Measurements from ENCODE around the gene SUN1. TPM values are rescaled to one million over a fixed set of nuclear protein-coding genes. Genes with fewer than 3 reads are reported as not detected.
A peak's percentile ranks its signal among the peaks of the same experiment; 100 is the strongest.
"Not testable (repeated sequence)": the region's sequence is repeated elsewhere in the genome, so short reads cannot be mapped to it uniquely, and the experiment has no call there.

Gene SUN1
- total RNA-seq, 2 experiments from 2014 or later = 50.1 to 53.4 TPM

DNA sequence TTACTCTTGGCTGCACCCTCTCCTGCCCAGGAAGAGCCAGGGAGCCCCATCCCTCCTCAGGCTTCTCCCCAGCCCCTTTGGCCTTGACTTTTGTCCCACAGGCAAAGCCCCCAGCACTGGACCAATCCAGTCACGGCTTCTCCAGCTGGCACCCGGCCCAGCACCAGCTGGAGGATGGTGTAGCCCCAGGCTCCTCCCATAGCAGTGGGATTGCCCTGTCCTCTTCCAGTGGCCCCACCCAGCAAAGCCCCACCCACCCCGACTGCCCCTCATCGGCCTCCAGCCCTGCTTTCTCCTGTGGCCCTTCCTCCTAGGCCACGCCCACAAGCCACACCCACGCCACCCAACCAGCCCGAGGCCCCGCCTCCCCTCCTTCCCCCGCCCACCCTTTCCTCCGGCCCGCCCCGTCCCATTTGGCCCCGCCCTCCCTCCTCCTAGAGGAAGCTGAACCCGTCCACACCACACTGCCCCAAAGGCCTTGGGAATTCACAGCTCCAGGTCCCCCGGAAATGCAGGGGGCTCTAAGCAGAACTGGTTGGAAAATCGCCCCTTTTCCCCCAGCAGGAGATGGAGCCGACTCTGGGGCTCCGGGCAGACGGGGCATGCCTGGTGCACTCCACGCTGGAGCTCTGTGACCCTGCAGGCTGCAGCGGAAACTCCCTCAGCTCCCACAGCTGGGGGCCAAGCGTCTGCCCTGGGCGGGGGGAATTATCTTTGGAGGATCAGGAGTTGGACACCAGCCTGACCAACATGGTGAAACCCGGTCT, 69.3 kb downstream of the SUN1 start:
- Mint-ChIP-seq H3K9me3 (no peaks in the 10 kb centered on the region), H3K27ac (no peak overlapping the region), H3K4me1 (no peaks in the 10 kb centered on the region), H3K4me3 (no peak overlapping the region), H3K27me3 (no peaks in the 10 kb centered on the region), H3K36me3 (peaks cover 8% of the 10 kb centered on the region)
- peak; percentile 59 for DNase-seq

DNA sequence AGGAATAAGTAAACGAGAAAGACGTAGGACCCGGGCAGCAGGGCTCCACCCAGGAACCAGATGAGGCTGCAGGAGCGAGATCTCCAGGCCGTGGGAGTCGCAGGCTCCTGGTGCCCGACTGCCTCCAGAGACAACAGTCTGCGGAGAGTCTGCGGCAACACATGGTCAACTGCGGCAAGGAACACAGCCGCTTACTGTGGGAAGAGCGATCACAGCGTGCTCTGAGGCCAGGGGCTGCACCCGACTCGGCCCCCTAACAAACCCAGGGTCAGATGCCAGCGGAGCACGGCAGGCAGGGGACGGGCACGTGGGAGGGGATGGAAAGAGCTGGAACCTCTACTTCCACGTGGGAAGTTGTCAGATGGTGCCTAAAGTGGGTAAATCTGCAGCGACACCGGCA, 70.7 kb downstream of the SUN1 start:
- Mint-ChIP-seq H3K4me1 (no peaks in the 10 kb centered on the region), H3K9me3 (no peaks in the 10 kb centered on the region), H3K36me3 (peaks cover 8% of the 10 kb centered on the region), H3K27ac (no peak overlapping the region), H3K4me3 (no peak overlapping the region), H3K27me3 (no peaks in the 10 kb centered on the region)
- no peak for DNase-seq

DNA sequence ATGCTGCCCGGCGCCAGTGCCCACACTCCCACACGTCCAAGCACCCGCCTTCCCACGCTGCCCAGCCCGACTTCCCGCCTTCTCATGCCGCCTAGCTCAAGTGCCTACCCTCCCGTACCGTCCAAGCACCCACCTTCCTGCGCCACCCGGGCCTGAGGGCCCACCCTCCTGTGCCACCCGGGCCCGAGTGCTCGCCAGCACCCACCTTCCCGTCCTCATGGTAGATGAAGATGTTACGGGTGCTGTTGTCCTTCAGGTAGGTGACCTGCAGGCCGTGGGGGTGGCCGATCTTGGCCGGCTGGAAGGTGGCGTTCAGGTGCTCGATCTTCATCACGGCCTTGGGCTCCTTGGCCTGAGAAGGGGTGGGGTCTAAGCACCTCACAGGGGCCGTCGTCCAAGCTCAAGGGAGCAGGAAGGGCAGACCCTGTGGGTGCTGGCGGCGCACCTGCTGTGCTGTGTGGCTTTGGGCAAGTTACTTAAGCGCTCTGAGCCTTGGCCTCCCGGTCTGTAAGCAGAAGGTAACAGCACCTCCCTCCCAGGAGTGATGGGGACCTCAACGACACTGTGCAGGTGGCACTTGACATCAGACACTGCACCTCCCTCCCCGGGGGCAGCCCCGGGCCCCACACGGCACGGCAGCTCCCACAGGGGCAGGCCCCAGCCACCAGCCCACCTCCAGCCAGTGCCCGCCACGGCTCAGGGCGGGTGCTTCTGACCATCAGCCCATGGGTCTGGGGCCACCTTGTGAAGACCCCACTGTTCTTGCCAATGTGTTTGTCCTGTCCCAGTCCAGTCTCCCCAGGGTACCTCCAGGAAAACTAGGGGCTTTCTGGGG, 71.9 kb downstream of the SUN1 start:
- H3K36me3 Mint-ChIP-seq = peaks cover 8% of the 10 kb centered on the region
- no peak overlapping the region for H3K27ac Mint-ChIP-seq
- no peaks in the 10 kb centered on the region for H3K27me3 Mint-ChIP-seq
- no peak overlapping the region for H3K4me3 Mint-ChIP-seq
- no peaks in the 10 kb centered on the region for H3K4me1 Mint-ChIP-seq
- no peak for DNase-seq
- H3K9me3 Mint-ChIP-seq = no peaks in the 10 kb centered on the region

DNA sequence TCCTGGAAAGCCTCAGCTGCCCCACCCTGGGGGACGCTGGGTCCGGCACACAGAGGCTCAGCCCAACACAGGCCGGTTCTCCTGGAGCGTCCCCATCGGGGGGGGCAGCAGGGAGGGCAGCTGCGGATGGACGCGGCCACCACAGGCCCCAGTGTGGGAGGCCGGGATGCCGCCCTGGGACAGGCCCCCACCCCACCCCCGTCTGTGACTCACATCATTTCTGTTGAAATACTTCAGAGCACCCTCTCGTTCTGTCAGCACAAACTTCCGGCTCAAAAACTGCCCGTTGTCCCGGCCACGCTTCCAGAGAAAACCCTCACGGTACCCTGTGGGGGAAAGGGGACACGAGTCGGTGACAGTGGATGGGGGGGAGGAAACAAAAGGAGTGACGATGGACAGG, 72.6 kb downstream of the SUN1 start:
- no peak overlapping the region for H3K4me3 Mint-ChIP-seq
- H3K27me3 Mint-ChIP-seq = no peaks in the 10 kb centered on the region
- H3K27ac Mint-ChIP-seq = no peak overlapping the region
- H3K4me1 Mint-ChIP-seq = no peaks in the 10 kb centered on the region
- DNase-seq = no peak
- H3K9me3 Mint-ChIP-seq = no peaks in the 10 kb centered on the region
- peaks cover 8% of the 10 kb centered on the region for H3K36me3 Mint-ChIP-seq

DNA sequence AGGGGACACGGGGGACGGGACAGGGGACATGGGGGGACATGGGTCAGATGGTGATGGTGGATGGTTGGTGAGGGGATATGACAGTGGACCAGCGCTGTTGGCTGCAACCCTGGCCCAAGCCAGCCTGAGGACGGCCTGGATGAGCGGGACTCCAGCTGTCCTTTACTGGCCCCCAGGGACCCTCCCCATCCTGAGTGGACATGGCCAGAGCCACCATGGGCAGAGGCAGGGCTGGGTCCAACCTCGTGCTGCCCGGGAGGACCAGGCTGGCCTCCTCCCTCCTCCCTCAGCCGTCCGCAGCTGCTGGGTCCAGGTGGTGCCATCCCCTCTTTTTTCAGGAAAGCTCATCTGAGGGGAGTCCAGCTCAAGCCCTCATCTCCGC, 74.5 kb downstream of the SUN1 start:
- no peaks in the 10 kb centered on the region for H3K9me3 Mint-ChIP-seq
- H3K27ac Mint-ChIP-seq = no peak overlapping the region
- H3K4me1 Mint-ChIP-seq = peaks cover 5% of the 10 kb centered on the region
- H3K4me3 Mint-ChIP-seq = no peak overlapping the region
- DNase-seq = no peak
- peaks cover 10% of the 10 kb centered on the region for H3K36me3 Mint-ChIP-seq
- no peaks in the 10 kb centered on the region for H3K27me3 Mint-ChIP-seq

DNA sequence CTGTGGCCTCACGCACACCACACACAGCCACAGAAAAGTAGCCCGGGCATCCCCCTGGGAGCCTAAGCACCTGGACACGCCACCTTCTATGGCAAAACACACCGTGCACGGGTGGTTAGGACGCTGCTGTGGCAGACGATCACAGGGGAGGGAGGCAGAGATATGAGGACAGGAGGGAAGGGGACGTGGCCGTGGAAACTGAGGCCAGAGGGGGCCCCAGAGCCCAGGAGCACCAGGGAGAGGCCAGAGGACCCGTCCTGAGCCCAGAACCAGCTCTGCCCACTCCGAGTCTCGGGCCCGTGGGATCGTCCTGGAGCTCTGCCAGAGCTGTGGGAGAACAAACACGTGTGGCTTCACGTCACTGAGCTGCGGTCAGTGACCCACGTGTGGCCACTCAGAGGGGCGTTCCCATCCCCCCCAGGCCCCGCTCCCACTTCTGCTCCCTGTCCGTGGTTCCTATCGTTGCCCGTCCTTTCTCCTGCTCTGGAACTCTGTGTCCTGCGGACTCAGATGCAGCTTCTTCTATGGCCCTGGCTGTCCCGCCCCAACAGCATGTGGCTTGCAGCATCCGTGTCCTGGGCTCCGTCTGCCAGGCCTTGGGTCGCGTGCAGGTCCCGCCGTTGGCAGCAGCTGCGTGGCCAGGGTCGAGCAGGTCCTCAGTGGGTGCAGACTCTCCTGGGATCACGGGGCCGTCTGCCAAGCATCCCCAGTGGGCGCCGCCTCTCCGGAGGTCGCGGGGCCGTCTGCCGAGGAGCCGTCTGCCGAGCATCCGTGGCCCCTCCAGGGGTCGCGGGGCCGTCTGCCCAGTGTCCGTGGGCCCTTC, 75.1 kb downstream of the SUN1 start:
- peaks cover 10% of the 10 kb centered on the region for H3K36me3 Mint-ChIP-seq
- no peak overlapping the region for H3K27ac Mint-ChIP-seq
- H3K9me3 Mint-ChIP-seq = no peaks in the 10 kb centered on the region
- DNase-seq = peak; percentile 41
- H3K4me3 Mint-ChIP-seq = no peak overlapping the region
- no peaks in the 10 kb centered on the region for H3K27me3 Mint-ChIP-seq
- peaks cover 5% of the 10 kb centered on the region for H3K4me1 Mint-ChIP-seq

DNA sequence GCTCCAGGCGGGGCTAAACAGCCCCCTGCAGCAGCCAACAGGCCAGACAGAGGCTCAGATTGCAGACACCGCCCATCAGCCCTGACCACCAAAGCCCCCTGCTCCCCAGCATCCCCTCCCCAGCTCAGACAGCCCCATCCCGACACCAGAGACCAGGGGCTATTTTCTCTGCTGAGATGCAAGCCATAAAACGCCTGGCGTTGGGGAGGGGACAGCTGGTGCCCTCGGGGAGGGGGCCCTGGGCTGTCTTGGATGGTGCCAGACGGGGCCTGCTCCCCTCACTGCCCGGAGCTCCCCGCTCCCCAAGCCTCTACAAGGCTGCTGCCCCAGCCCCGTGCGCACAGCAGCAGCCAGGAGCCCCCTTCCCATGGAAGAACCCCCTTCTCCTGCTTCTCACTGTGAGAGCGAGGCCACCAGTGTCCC, 75.9 kb downstream of the SUN1 start:
- no peak overlapping the region for H3K27ac Mint-ChIP-seq
- DNase-seq = no peak
- H3K9me3 Mint-ChIP-seq = no peaks in the 10 kb centered on the region
- peaks cover 5% of the 10 kb centered on the region for H3K36me3 Mint-ChIP-seq
- H3K4me3 Mint-ChIP-seq = no peak overlapping the region
- H3K4me1 Mint-ChIP-seq = peaks cover 5% of the 10 kb centered on the region
- H3K27me3 Mint-ChIP-seq = no peaks in the 10 kb centered on the region

DNA sequence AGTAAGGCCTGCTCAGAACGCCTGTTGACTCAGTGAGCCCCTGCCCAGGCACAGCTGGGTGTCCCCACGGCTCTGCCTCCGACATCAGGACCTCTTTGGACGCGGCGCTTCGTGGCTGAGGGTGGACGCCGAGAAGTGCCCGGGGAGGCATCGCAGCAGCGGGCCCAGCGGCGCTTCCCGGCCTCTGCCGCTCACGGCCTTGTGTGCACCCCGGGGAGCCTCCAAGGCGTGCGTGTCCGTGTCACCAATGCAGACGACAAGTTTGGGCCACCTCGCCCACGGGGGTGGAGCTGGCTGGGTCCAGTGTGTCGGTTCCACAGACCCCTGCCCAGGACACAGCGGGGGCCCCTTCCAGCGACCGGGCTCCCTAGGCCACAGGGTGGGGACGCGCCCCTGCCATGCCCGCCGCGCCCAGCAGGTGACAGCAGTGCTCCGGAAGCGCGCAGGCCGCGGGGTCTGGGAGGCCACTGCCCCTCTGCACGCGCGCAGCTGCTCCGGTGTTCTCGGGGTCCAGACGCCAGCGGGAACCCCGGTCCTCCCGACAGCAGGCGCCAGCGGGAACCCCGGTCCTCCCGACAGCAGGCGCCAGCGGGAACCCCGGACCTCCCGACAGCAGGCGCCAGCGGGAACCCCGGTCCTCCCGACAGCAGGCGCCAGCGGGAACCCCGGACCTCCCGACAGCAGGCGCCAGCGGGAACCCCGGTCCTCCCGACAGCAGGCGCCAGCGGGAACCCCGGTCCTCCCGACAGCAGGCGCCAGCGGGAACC, 76.5 kb downstream of the SUN1 start:
- H3K36me3 Mint-ChIP-seq, H3K27me3 Mint-ChIP-seq, H3K4me1 Mint-ChIP-seq, H3K9me3 Mint-ChIP-seq, H3K4me3 Mint-ChIP-seq, H3K27ac Mint-ChIP-seq: not testable (repeated sequence)
- DNase-seq = peak; percentile 78

DNA sequence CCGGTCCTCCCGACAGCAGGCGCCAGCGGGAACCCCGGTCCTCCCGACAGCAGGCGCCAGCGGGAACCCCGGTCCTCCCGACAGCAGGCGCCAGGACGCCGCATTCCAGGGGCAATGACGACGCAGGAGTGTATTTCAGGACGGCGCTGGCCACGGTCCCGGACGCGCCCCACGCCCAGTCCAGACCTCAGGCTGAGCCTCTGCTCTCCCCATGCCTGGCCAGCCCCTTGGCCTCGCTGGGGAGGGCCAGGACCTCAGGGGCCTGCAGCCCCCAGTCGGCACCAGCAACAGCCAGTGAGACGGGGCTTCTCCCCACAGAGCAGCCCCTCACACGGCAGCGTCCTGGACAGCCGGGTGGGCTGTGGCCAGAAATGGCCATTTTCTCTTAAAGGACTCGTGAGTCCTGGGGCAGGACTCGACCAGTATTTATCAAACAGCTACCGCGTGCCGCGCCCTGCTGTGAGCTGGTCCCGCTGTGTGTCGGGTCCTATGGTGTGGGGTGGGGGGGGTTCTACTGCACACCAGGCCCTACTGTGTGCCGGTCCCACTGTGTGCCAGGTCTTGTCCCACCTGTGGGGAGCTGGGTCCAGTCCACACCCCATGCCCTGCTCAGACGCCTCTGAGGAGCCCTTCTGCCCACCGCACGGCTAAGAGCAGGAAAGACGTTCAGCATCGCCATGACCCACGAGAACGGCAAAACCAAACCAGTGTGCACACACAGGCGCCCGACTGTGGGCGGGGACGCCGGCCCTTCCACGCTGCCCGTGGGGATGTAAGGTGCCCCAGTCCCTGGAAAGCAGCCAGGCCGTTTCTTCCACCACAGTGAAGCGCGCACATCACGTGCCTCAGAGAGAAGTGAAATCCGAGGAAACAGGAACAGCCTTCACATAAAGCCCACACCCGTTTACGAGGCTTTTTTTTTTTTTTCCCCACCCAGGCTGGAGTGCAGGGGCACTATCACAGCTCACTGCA, 77.4 kb downstream of the SUN1 start:
- Mint-ChIP-seq H3K27ac (peak overlapping the region; percentile 74), H3K4me1 (peaks cover 5% of the 10 kb centered on the region), H3K36me3 (peaks cover 6% of the 10 kb centered on the region), H3K9me3 (no peaks in the 10 kb centered on the region), H3K27me3 (no peaks in the 10 kb centered on the region), H3K4me3 (peak overlapping the region; percentile 18)
- DNase-seq = no peak

DNA sequence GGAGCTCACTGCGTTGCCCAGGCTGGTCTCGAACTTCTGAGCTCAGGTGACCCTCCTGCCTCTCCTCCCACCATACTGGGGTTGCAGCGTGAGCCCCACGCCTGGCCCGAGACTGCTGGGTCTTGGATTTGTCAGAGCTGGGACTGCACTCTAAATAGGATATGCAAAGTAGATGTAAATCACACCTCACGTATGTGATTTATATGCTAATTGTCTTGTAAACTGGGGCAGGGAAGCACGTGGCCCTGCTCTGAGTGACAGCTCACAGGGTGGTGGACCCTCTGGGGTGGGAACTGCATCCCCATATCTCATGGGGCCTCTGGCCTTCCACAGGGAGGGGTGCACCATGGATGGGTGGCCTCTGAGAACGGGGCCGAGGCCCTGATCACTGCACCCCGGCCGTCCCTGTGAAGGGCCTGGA, 78.2 kb downstream of the SUN1 start:
- Mint-ChIP-seq H3K9me3 (no peaks in the 10 kb centered on the region), H3K27me3 (no peaks in the 10 kb centered on the region), H3K36me3 (peaks cover 6% of the 10 kb centered on the region), H3K4me1 (peaks cover 5% of the 10 kb centered on the region), H3K4me3 (peak overlapping the region; percentile 22), H3K27ac (peak overlapping the region; percentile 74)
- no peak for DNase-seq

DNA sequence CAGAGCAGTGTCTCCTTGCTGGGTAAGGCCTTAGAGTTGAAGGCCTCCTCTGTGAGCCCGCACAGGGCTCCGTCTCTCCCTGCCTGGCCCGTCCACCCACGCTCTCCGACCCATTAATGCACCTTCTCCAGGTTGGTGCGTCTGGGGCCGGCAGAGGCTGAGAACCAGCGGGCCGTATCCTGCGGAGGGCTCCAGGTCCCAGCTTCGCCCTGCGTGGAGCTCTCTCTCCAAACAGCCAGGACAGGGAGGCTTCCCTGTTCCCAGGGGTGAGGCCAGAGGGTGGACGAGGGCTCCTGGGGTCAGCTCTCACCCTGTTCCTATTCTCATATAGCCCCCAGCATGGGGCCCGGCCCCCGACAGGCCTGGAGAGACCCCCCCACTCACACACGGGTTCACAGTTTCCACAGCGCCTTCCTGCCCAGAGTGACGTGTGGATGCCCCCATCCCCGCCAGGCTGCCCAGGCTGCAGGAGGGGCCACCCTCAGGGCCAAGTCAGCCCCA, 78.7 kb downstream of the SUN1 start:
- Mint-ChIP-seq H3K27me3 (no peaks in the 10 kb centered on the region), H3K36me3 (peaks cover 6% of the 10 kb centered on the region), H3K4me3 (no peak overlapping the region), H3K9me3 (no peaks in the 10 kb centered on the region), H3K4me1 (peaks cover 5% of the 10 kb centered on the region), H3K27ac (no peak overlapping the region)
- no peak for DNase-seq

DNA sequence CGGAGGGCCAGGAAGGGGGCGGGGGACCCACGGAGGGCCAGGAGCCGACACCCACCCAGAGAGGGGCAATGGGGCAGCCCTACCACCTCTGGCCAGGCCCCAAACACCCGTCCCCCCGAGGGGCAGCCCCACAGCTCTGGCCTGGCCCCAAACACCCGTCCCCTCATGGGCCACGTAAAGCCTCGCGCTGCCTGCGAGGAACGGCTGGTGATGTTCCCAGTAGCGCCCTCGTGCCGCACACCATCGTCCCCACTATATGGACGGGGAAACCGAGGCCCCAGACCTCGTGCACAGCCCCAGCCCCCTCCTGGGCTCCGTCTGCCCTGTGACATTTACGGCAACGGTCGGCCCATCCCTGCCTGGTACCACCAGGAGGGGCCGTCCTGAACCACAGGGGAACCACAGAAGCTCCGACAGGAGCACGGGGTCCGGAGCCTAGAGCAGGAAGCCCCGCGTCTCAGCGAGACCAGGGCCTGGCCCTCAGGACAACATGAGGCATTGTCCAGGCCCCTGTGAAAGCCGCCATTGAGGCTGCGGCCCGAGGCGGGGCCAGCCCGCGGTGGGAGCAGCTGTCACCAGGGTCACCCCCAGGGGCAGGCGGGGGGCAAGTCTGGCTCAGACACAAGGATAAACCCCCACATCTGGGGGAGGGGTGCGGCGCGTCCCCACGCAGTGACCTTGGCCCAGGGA, 79.7 kb downstream of the SUN1 start:
- H3K4me1 Mint-ChIP-seq = peaks cover 6% of the 10 kb centered on the region
- H3K27me3 Mint-ChIP-seq = no peaks in the 10 kb centered on the region
- no peak for DNase-seq
- H3K27ac Mint-ChIP-seq = no peak overlapping the region
- H3K9me3 Mint-ChIP-seq = no peaks in the 10 kb centered on the region
- peaks cover 6% of the 10 kb centered on the region for H3K36me3 Mint-ChIP-seq
- H3K4me3 Mint-ChIP-seq = no peak overlapping the region

Measured in activated naive CD8-positive, alpha-beta T cell treated with anti-CD3 and anti-CD28 coated beads for 36 hours (primary cell).